Anterior cingulate cortex (tissue), 58 donors: ENCODE data around the gene PSMA1.
"Not testable (repeated sequence)": the region's sequence is repeated elsewhere in the genome, so short reads cannot be mapped to it uniquely, and the experiment has no call there.

ENCODE experiments used
- DNase-seq, 58 donors: peaks; one replicate each; lab custom pipeline; 2025; lab: John Stamatoyannopoulos, UW

Gene PSMA1

DNA sequence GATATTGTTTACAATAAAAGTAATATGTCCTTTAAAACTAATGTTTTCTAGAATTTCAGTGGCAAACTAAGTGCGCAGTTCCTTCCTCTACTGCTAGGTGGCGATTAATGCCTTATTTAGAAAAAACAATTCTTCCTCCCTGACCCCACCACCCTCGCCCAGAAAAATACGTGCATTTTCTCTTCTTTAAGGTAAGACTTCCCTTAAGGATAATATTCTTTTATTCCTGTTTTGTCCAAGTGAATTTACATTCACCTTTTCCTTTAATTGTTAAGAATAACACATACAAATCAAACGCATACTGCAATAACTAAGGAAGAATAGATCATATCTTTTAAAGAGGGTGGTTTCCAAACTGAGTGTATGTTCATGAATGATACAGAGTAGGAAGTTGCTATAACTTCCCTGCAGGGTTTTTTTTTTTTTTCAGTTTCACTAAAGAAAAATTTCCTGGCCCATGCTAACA is 17.0 kb upstream of the PSMA1 start:
- DNase-seq, result peak in 2 of 58 donors; percentile 15 to 36

DNA sequence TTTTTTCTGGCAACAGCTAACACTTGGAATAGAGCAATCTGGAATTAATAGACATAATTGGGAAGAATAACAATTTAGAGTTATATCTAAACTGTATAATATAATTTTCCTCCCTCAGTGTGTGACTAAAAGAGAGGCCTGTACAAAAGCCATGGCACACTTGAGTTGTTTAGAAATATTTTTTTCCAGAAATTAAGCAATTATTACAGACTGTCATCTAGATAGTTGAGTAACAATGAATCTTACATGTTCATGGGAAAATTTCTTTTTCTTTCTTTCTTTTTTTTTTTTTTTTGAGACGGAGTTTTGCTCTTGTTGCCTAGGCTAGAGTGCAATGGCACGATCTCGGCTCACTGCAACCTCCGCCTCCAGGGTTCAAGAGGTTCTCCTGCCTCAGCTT is 15.0 kb upstream of the PSMA1 start:
- DNase-seq, result not testable (repeated sequence)

DNA sequence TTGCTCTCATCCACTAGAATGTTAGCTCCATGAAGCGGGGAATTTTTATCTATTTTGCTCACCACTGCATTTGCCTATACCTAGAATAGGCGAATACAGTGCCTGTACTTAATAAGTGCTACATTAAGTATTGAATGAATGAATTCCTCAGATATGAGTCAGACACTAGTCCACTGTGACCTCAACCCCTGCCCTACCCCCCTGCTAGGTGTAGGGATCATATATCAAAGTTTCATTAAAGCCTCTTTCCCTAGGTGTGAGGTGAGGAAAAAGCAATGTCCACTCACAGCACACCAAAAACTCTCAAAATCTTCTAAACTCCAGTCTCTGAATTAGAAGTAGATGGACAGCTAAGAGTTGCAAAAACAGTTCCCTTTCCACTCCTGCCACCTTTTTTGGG is 9.8 kb upstream of the PSMA1 start:
- no peak for DNase-seq

DNA sequence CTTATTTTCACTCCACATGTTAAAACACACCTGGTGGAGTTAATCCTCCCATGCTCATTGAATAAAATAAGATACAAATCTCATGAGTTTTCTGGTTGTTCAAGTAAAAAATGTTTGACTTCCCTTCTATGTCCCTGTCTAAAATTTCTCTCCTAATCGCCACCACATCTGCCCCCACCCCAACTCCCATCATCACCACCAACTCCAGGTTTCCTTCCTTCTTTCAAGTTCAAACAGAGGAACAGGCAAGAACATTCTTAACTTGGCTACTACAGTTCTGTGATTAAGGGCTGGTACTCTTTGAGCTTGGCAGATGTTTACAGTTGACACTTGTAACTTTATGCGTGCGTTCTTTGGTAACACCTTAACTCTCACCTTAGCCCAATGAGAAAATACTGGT is 9.1 kb upstream of the PSMA1 start:
- no peak for DNase-seq

DNA sequence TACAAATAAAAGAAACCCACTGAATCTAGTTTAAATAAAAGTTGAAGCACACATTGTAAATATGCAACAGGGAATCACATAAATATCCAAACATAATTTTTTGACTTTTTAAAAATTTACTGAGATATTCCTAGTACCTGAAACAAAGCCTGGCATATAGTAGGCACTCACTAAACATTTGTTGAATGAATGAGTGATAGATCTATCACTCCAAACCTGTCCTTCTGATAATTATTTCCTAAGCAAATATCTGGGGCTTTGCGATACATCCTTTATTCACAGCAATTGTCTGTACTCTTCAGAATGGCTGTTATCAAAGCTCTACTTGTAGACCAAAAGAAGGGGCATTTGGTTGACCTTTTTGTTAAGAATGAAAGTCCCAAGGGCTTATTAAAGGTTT is 2.6 kb upstream of the PSMA1 start:
- DNase-seq, result no peak

DNA sequence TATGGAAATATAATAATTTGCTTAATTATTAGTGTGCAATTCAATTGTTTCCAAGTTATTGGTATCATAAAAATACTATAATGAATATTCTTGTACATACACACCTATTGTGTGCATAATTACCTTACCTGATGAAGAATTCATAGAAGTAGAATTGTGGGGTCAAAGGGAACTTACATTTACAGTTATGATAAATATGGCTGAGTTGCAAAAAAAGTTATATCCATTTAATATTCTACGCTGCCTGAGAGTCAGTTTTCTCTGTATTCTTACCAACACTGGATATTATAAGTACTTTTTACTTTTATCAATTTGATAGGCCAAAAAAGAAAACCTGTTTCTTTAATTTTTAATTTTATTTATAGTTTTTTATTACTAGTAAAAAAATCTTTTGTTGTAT is 2.1 kb upstream of the PSMA1 start:
- DNase-seq, result no peak

DNA sequence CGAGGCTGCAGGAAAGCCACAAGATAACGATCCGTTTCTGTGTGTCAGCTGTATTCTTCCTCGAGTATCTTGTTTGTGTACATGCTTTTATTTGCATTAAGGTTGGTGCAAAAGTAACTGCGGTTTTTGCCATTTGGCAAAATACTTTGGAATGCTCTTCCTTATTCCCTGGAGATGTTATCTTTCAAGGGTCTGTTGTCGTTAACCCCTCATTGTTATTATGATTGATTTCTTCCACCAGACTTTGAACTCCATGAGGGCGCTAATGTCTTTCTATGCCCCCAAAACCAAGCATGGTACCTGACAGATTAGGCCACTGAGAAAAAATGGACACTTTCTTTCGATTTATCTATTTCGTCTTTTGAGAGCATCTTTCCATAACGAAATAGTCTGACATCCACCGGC is 563 bp upstream of the PSMA1 start:
- DNase-seq, result no peak

DNA sequence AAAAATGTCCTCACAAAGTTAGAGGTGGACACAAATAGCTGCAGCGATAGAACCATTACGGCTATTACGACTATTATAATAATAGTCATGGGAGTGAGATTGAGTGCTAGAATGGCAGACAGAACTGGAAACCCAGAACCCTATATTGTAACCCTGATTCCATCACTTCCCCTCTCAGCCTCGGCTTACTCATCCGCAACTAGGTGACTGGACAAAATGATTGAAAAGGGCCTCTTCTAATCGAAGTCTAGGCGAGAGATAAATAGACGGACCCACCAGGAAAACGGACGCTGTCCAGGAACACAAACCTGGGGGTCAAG is 629 bp downstream of the PSMA1 start:
- no peak for DNase-seq

DNA sequence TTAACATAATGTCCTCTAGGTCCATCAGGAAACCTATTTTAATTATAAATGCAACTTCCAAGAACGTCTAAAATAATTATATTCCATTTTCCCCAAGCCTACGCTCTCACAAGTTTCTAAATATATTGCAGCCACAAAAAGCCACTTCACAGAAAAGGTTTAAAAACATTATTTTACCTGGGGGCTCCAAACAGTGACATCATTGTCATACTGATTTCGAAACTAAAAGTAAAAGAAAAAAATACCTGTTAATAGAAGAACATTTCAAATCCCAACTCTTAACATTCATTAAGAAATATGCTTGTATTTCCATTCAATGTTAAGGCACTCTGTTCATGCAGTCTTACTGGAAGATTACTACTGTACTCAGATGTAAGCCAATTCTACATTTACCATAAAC is 1.4 kb downstream of the PSMA1 start:
- DNase-seq, result no peak

DNA sequence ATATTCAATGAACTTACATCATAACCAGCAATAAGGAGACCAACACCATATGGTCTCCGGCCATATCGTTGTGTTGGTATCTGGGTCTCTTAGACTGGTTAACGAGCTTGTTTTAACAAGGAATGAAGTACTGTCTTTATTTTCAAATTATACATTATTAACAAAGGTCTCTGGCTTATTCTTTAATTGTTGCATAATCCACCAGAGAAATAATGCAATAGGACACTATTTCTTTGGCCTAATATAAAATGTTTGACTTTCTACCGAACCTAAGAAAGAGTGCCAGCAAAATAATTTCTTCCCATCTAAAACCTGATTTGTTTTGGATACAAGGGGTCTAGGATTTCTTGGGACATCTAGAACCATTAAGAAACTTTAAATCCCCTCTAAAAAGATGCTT is 6.4 kb downstream of the PSMA1 start:
- no peak for DNase-seq

DNA sequence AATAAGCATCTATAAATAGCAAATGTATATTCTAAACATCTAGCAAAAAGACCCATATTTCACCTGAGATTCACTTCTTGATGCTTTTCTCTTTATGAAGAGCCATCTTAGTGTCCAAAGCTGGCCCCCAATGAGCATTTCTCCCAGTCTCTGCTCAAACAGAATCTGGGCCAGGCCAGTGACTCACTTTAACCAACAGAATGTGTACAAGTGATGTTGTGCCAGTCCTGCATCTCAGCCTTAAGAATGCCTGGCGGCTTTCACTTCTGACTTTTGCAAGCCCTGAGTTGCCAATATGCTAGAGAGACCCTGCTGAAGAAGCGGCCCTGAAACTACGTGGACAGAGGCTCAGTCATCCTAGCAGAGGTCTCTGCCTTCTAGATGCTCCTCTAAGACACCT is 13.7 kb downstream of the PSMA1 start:
- no peak for DNase-seq

DNA sequence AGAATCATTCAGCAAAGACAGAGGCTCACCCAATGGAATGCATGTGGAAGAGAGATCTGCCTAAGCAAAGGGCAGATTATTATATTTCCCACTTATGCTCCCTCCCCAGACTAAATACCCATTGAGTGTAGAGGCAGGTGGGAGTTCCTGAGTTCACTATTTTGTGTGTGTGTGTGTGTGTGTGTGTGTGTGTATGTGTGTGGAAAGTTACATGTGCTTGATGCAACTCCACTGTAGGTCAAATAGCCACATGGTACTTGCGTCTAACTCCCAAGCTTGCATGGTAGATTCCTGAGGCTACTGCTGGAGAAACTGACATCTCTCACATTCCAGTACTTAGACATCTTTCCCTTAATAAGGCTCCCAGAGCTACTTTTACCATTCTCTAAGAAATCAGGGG is 17.2 kb downstream of the PSMA1 start:
- no peak for DNase-seq

DNA sequence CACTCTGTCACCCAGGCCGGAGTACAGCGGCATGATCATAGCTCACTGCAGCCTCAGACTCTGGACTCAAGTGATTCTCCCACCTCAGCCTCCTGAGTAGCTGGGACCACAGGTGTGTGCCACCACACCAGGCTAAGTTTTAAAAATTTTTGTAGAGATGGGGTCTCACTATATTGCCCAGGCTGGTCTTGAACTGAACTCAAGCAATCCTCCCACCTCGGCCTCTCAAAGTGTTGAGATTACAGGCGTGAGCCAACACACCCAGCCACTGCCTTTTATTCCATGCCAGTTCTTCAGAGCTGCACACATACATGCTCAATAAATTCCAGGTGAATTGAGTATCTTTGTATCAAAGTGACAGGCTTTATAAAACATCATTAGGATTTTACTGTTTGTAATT is 18.1 kb downstream of the PSMA1 start:
- no peak for DNase-seq

DNA sequence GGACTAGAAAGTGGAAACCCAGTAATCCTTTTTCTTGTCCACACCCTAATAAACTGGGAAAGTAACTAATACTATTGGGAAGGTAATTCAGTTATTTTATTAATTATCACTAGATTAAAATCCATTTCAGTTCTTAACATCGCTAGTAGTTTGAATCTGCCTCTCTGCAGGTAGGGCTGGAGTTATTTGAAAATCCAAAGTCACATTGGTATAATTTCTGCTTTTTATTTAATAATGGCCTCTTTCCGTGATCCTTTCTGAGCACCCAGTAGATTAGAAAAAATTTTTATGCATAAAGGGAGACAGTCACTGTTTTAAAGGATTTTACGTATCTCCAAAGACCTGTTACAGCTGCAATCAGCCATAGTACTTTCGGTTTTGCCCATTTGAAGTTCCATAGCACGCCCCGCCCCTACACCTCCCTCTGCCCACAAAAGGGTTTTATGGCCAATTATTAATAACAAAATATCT is 20.0 kb downstream of the PSMA1 start:
- peak in 11 of 58 donors; percentile 0 to 10 (median 3) for DNase-seq

DNA sequence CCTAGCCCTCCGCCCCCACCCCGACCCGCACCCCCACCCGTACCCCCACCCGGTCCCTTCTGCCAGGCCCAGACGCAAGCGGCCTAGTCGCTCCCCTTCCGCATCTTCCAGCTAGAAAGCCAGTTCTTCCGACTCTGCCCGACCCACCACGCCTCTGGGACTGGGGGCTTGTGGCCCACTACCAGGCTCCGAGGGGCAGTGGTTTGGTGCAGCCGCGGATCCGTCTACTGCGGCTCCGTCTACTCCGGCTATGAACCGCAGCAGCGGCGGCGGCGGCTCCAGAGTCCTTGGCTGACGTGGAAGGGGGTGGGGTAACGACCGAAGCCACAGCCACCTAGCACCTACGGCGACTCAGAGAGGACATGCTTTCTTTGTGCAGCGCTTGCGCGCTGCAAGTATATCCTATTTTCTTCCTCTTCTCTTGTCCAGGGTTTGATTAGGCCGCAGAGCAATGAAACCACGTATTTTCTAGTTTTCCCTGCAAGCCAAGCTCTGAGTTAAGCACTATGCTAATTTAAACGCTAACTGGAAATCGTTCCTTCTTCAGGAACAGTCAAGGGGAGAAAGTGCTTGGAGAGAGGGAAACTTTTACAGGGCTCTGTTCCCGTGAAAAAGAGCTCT is 20.5 kb downstream of the PSMA1 start, which contains the start of gene COPB1:
COPB1 (minus strand) TSS at position 252 of the 621 bp plus-strand sequence. CDS start 883 bp downstream, outside the sequence.
- peak; percentile 33 to 93 (median 88) for DNase-seq

DNA sequence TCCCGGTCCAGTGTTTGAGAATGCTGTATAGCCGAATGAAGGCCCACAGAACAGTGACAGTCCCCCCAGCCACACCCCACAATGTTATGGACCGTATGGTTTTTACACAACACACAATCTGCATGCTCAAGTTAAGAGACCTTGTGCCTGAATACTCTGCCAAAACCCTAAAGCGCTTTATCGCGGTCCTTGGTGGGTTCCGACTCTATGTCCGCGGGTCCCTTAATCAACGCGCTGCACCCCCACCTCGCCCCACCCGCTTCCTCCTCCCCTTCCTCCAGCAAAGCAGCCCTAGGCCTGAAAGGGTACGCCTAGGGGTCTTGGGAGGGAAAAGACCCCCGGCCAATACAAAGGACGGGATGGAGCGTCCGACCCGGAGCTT is 21.0 kb downstream of the PSMA1 start:
- DNase-seq, result peak in 8 of 58 donors; percentile 36 to 57 (median 42)

DNA sequence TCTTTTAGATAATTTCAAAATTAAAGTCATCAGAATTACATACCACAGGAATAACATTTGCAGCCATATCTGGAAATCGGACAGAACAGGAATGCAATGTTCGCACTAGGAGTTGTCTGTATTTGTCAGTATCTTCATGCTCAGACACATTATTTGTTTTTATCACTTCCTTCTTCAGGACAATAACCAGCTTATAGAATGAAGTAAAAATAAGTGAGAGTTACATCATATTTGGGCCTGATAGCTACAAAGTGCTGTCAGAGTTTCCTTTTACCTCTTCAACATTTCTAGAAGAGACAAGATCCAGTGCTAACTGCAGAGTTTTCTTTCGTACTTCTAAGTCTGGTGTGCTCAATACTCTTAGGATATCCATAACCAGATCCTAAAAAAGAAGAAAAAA is 39.5 kb downstream of the PSMA1 start:
- DNase-seq, result no peak

DNA sequence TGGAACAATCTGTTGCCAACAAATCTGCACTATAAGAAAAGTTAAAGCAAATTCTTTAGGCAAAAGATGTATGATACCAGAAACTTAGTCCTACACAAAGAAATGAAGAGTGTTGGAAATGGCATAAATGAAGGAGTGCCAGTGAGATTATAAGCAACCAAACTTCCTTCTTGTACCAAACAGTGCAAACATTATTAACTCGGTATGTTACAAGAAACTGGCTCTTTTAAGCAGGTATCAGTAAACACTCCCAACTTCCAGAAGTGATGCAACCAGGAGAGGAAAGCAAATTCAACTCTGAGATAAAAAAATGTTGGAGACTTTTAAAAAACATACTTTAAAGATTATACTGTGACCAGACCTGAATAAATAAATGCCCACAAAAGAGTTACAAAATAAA is 49.1 kb downstream of the PSMA1 start:
- no peak for DNase-seq

DNA sequence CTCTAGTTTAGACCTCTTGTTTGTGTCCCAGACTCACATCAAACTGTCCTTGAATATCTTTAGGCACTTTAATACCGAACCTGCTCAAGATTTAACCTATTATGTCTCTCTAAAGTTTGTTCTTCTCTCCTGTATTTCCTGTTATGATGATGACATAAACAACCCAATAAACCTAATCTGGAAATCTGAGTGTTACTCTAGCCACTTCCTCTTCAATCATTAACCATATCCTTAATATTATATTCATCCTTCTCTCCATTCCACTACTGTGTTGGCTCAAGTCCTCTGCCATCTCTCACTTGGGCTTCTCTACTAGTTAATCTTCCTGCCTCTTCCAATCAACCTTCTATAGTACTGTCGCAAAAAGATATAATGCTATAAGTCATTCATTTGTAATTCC is 56.6 kb downstream of the PSMA1 start:
- DNase-seq, result no peak

DNA sequence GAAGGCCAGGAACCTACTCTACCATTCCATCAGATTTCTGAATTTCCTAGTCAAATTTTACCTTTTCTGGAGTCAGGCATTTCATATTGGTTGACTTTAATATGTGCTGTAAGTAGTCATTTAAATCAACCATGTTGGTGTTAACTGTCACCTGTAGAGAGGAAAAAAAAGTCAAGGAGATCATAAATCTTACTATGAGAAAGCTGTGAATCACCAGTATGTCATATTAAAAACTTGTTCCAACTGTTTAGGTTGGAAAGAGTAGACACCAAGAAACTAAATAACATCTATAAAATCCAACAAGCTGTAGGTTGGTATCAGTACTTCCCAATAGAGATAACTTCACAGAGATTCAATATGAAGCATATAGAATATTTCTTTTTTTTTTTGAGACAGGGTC is 60.0 kb downstream of the PSMA1 start:
- no peak for DNase-seq

DNA sequence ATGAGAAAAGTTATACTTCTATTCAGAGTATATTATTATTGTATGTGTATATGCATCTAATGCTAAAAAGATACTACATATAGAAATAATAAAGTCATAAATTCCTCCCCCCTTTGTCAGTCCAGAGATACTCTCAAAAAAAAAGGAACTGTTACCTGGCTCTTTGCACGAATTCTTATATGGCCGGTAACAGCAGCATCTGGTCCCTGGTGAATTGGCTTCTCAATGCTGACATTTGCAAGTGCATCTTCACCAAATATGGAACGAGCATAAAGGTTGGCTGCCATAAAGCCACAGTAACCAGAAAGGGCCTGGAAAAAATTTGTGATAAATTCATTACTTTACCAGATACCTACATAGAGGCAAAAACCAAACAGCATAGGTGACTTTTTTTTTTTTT is 61.8 kb downstream of the PSMA1 start:
- no peak for DNase-seq

DNA sequence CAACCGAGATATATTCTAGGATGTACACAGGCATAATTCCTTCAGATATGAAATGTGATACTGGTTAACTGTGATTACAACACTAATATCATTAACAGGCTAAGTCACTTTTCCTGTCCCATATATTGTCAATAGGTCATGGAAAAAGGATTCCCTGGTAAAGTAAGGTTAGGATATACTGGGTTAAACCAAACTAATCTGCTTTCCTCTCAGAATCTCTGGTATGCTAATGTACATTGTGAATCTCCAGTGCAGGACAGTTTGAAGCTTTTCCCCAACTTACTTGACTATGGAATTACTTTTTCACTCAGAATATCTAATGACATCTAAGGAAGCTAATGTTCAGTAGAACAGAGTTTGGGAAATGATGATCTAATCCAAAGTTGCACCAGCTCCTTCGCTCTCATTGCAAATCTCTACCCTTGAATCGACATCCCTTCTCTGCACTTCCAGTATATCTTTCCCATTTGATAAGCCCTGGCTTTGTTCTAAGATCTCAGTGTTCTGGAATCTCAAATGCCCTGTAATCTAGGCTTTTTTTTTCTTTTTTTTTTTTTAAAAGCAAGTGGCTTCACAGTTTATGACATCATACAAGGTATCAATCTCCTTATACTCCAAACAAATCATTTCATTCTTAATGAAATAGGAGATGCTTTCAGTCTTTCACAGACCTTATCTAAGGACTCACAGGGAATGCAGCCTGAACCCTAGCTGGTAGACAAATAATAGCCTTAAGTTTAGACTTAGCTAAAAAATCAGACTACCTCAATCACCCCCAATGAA is 64.3 kb downstream of the PSMA1 start:
- DNase-seq, result no peak
